ENCODE measurements around the gene UPK3BL1.
"Not testable (repeated sequence)": the region's sequence is repeated elsewhere in the genome, so short reads cannot be mapped to it uniquely, and the experiment has no call there.

DNA sequence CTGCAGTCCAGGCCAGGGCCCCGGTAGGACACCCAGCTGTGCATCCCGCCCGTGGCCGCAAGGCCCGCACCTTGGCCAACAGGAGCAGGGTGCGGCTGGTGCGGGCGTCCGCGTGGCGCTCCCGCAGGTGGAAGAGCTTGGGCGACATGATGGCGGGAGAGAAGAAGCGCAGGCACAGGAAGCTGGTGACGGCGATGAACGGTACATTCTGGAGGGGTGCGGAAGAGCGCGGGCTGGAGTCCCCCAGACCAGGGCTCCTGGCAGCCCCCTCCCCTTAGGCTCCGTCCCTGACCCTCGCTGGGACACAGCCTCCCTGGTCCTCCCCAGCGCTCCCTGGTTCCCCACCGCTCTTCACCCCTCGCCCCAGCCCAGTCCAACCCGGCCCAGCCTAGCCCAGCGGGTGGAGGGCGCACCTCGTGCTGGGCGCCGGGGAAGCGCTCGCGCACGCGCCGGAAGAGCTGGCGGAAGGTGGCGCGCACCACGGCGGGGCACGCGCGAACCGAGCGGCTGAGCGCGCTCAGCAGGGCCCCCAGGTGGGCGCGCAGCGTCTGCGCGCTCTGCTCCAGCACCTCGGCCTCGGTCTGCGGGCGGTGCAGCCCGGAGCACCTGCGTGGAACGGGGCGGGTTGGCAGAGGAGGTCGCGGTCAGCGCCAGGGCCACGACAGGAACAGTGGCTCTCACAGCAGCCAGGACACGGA, 48.8 kb downstream of the UPK3BL1 start:
- TF ChIP-seq RAD21 (IDR thresholded peaks at IDR 0.05; ENCODE audit: low read length); POLR2A (IDR thresholded peaks at IDR 0.05; ENCODE audit: low read depth, low read length): not testable (repeated sequence)
- TF ChIP-seq, protein P1, sequence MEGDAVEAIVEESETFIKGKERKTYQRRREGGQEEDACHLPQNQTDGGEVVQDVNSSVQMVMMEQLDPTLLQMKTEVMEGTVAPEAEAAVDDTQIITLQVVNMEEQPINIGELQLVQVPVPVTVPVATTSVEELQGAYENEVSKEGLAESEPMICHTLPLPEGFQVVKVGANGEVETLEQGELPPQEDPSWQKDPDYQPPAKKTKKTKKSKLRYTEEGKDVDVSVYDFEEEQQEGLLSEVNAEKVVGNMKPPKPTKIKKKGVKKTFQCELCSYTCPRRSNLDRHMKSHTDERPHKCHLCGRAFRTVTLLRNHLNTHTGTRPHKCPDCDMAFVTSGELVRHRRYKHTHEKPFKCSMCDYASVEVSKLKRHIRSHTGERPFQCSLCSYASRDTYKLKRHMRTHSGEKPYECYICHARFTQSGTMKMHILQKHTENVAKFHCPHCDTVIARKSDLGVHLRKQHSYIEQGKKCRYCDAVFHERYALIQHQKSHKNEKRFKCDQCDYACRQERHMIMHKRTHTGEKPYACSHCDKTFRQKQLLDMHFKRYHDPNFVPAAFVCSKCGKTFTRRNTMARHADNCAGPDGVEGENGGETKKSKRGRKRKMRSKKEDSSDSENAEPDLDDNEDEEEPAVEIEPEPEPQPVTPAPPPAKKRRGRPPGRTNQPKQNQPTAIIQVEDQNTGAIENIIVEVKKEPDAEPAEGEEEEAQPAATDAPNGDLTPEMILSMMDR (conservative IDR thresholded peaks at IDR 0.05; ENCODE audit: low read depth, low read length) = not testable (repeated sequence)

Measured in IMR-90 (cell line).